Panc1 (cell line): ENCODE measurements around the gene CHPF2. TPM values are rescaled to one million over a fixed set of nuclear protein-coding genes. Genes with fewer than 3 reads are reported as not detected.

Experiments used
- ATAC-seq: fragments of 200-7000 bp; cut with Tn5 transposase; 2 replicates; pipeline ENCODE4 v1.9.1; 2020; ENCODE audit warnings: mild to moderate bottlenecking, moderate library complexity
- BruUV-seq: library from RNA; stranded (reverse); fragments of 400-500 nt; replicated peaks from 2 replicates; lab custom pipeline; 2021; lab: Mats Ljungman, UMichigan
- CTCF ChIA-PET: fragments of 300-600 bp; sonication (Branson Sonifier 250); formaldehyde crosslinking; loops from one replicate; lab custom pipeline; 2022; ENCODE audit warnings: antibody characterized with exemption; lab: Charles Lee
- POLR2A ChIA-PET: fragments of 300-600 bp; sonication (Branson Sonifier 250); formaldehyde crosslinking; loops from one replicate; lab custom pipeline; 2022; ENCODE audit warnings: antibody characterized with exemption; lab: Charles Lee
- DNase-seq: peaks from one replicate; pipeline ENCODE4 v3.0.0-alpha.2; 2010; ENCODE audit warnings: low read depth, low spot score
- H3K27ac ChIP-seq: 2 replicates; pipeline ENCODE4 v1.5.1; 2011; ENCODE audit warnings: mild to moderate bottlenecking, low read length, inconsistent platforms
- H3K27me3 ChIP-seq: fragments of 200-500 bp; sonication (Bioruptor generic); 2 replicates; pipeline ENCODE4 v1.6.0; 2014; ENCODE audit warnings: low read length, inconsistent platforms; ENCODE audit not compliant: control insufficient read depth, insufficient read depth
- H3K36me3 ChIP-seq: fragments of 200-500 bp; sonication (Bioruptor generic); 2 replicates; pipeline ENCODE4 v1.5.1; 2014; ENCODE audit warnings: inconsistent platforms, mild to moderate bottlenecking, low read length, moderate library complexity; ENCODE audit not compliant: control insufficient read depth, insufficient read depth
- H3K4me1 ChIP-seq: 2 replicates; pipeline ENCODE4 v1.5.1; 2011; ENCODE audit warnings: inconsistent platforms, mild to moderate bottlenecking, low read length, moderate library complexity; ENCODE audit not compliant: control insufficient read depth, insufficient read depth
- H3K4me3 ChIP-seq, 2 experiments: 2 replicates each; pipeline ENCODE4 v1.5.1; 2011 to 2012; ENCODE audit warnings: low read depth in 2 of 2, low read length in 2 of 2, mild to moderate bottlenecking in 2 of 2, inconsistent platforms in 1 of 2, moderate library complexity in 1 of 2
- H3K9me3 ChIP-seq: fragments of 200-500 bp; sonication (Bioruptor generic); 2 replicates; pipeline ENCODE4 v1.5.1; 2014; ENCODE audit warnings: low read depth, mild to moderate bottlenecking, inconsistent platforms, low read length, moderate library complexity; ENCODE audit not compliant: control insufficient read depth, insufficient read depth
- CTCF ChIP-seq: fragments of 450-650 bp; IDR thresholded peaks from 2 replicates; pipeline ENCODE4 v1.5.1; 2017; ENCODE audit warnings: mild to moderate bottlenecking
- POLR2AphosphoS5 ChIP-seq: IDR thresholded peaks from 2 replicates; pipeline ENCODE4 v1.6.1; 2012; ENCODE audit warnings: mild to moderate bottlenecking, low read depth, low read length, moderate library complexity
- SIN3A ChIP-seq: IDR thresholded peaks from 2 replicates; pipeline ENCODE4 v1.6.1; 2012; ENCODE audit warnings: low read depth, mild to moderate bottlenecking, low read length, moderate library complexity, borderline replicate concordance; ENCODE audit not compliant: insufficient read depth
- TCF7L2 ChIP-seq: IDR thresholded peaks from 2 replicates; pipeline ENCODE4 v1.6.1; 2011; ENCODE audit warnings: mild to moderate bottlenecking, low read depth, low read length, inconsistent platforms
- in situ Hi-C: cut with HindIII; loops from 2 replicates; pipeline ENCODE4 v1.10.0; 2016; ENCODE audit warnings: low sequenced_read_pairs, low pct_unique_long_range_greater_than_20kb
- intact Hi-C: fragments of 100-400 bp; cut with micrococcal nuclease; formaldehyde crosslinking; loops from one replicate; pipeline ENCODE4 v1.10.0; 2022; ENCODE audit not compliant: unreplicated experiment
- total RNA-seq: library from RNA; stranded (reverse); gene quantifications from one replicate; pipeline ENCODE4 v1.2.1, GENCODE V29; 2021; ENCODE audit not compliant: unreplicated experiment
- TF ChIP-seq, protein P1 (sequence below), 2 experiments: IDR thresholded peaks; 2 replicates each; pipeline ENCODE4 v1.6.1; 2011 to 2012; ENCODE audit warnings: low read depth in 2 of 2, control low read depth in 1 of 2, low read length in 1 of 2, mild to moderate bottlenecking in 1 of 2, moderate library complexity in 1 of 2; ENCODE audit not compliant: insufficient read depth in 1 of 2

The CHPF2 gene
- total RNA-seq, 1 experiment from 2014 or later: 44.9 TPM

DNA sequence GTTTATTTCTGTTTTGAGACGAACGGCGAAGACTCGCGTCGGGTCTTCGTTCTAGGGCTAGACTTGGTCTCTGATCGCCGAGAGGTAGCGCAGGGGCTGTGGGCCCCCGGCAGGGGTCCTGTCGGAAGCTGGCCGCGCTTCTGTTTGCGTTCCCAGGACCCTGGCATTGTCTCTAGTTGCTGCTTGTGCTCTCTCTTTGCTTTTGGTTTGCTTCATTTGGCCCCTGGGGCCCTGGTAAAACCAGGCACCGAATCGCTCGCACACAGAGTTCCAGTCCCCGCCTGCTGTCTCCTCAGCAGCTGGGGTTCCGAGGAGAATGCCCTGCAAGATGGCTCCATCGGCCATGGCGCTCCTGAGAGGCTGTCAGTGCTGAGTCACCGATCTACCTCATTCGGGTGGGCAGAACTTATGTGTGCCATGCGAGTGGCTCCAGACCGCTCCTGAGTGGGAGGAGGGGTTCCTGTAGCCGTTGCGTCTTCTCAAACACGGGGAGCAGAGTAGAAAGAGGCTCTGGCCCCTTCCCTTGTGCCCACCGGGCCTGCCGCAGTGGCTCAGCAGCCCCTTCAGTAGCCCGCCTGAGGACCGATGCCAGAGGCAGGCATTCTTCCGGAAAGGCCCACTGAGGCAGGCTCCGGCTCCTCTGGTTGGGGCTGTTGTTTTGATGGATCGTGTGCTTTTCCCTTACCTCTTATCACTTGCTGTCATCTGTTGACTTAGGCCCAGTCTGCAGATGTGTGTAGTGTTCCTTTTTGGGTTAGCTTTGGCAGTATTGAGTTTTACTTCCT is 826 bp downstream of the CHPF2 start:
- ATAC-seq: peak; percentile 52
- no peaks in the 10 kb centered on the region for H3K9me3 ChIP-seq
- DNase-seq: no peak
- TF ChIP-seq SIN3A (0 out of 2 replicates have a peak, but pooled peaks have one; percentile 11), CTCF (no peak)
- CTCF ChIA-PET: interaction anchor here (0.7 to 0.9 kb wide), 2 partner anchors 11 to 12 kb away, joined by 3 to 4 read pairs; no protein-coding TSS in a partner anchor
- peak overlapping the region; percentile 91 to 96 for H3K4me3 ChIP-seq
- no peaks in the 10 kb centered on the region; the same call in 1 of the 2 replicates for H3K36me3 ChIP-seq
- H3K4me1 ChIP-seq: peaks cover 15% of the 10 kb centered on the region
- in situ Hi-C loops (no loop called here), intact Hi-C loops (no loop called here)
- H3K27ac ChIP-seq: peak overlapping the region; percentile 86
- BruUV-seq: no TSS peak
- POLR2A ChIA-PET: interaction anchor here (0.6 kb wide), 1 partner anchor 15 kb away, joined by 8 read pairs; no protein-coding TSS in a partner anchor
- H3K27me3 ChIP-seq: no peaks in the 10 kb centered on the region

DNA sequence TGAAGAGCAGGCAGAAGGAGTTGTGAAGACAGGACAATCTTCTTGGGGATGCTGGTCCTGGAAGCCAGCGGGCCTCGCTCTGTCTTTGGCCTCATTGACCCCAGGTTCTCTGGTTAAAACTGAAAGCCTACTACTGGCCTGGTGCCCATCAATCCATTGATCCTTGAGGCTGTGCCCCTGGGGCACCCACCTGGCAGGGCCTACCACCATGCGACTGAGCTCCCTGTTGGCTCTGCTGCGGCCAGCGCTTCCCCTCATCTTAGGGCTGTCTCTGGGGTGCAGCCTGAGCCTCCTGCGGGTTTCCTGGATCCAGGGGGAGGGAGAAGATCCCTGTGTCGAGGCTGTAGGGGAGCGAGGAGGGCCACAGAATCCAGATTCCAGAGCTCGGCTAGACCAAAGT is 1.5 kb downstream of the CHPF2 start:
- no peaks in the 10 kb centered on the region for H3K27me3 ChIP-seq
- DNase-seq (no peak), ATAC-seq (no peak)
- POLR2A ChIA-PET: no interaction called here
- peaks cover 12% of the 10 kb centered on the region for H3K4me1 ChIP-seq
- CTCF ChIA-PET: interaction anchor here (0.9 kb wide), 1 partner anchor 11 kb away, joined by 3 read pairs; no protein-coding TSS in a partner anchor
- intact Hi-C loops (no loop called here), in situ Hi-C loops (no loop called here)
- H3K9me3 ChIP-seq: no peaks in the 10 kb centered on the region
- H3K27ac ChIP-seq: no peak overlapping the region
- no peaks in the 10 kb centered on the region; the same call in 1 of the 2 replicates for H3K36me3 ChIP-seq
- BruUV-seq: TSS peak; percentile 85
- TF ChIP-seq CTCF: no peak
- no peak for TF ChIP-seq TCF7L2
- no peak for TF ChIP-seq SIN3A
- TF ChIP-seq, protein P1, sequence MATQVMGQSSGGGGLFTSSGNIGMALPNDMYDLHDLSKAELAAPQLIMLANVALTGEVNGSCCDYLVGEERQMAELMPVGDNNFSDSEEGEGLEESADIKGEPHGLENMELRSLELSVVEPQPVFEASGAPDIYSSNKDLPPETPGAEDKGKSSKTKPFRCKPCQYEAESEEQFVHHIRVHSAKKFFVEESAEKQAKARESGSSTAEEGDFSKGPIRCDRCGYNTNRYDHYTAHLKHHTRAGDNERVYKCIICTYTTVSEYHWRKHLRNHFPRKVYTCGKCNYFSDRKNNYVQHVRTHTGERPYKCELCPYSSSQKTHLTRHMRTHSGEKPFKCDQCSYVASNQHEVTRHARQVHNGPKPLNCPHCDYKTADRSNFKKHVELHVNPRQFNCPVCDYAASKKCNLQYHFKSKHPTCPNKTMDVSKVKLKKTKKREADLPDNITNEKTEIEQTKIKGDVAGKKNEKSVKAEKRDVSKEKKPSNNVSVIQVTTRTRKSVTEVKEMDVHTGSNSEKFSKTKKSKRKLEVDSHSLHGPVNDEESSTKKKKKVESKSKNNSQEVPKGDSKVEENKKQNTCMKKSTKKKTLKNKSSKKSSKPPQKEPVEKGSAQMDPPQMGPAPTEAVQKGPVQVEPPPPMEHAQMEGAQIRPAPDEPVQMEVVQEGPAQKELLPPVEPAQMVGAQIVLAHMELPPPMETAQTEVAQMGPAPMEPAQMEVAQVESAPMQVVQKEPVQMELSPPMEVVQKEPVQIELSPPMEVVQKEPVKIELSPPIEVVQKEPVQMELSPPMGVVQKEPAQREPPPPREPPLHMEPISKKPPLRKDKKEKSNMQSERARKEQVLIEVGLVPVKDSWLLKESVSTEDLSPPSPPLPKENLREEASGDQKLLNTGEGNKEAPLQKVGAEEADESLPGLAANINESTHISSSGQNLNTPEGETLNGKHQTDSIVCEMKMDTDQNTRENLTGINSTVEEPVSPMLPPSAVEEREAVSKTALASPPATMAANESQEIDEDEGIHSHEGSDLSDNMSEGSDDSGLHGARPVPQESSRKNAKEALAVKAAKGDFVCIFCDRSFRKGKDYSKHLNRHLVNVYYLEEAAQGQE (IDR thresholded peaks at IDR 0.05; ENCODE audit: insufficient read depth in 1 of 2, low read depth in 2 of 2, low read length in 1 of 2): no peak
- TF ChIP-seq POLR2AphosphoS5: no peak
- H3K4me3 ChIP-seq: peak overlapping the region; percentile 91 to 96
